ENCODE results near the gene ENTPD2. TPM values are rescaled to one million over a fixed set of nuclear protein-coding genes. Genes with fewer than 3 reads are reported as not detected.

ENTPD2 gene
- total RNA-seq, 1 experiment from 2014 or later = 4.0 TPM

- no peak for TF ChIP-seq CTCF (conservative IDR thresholded peaks at IDR 0.05)
- WGBS (ENCODE audit: extremely low coverage, insufficient read length, low lambda C conversion rate) = no CpG with 5 or more reads among the region's 49 CpGs
- no peak overlapping the region for H3K9ac ChIP-seq (ENCODE audit: extremely low read depth, insufficient read length, low read length)
Observed at GRCh38 chr9:137009938-137010732, 43.7 kb downstream of the ENTPD2 start.

More at GRCh38 chr9:137009938-137010732, 43.7 kb downstream of the ENTPD2 start:
- H3K9me3 Mint-ChIP-seq = peaks cover 10 to 12% of the 10 kb centered on the region in 2 experiments
- Histone ChIP-seq H3K79me1 (ENCODE audit: insufficient read depth, low read depth, low read length, poor library complexity, severe bottlenecking) (no peaks in the 10 kb centered on the region), H2BK5ac (ENCODE audit: insufficient read length, low read length) (no peak overlapping the region), H2BK15ac (ENCODE audit: low read depth, low read length) (no peak overlapping the region), H3K23me2 (ENCODE audit: insufficient read length, low read depth, low read length, poor library complexity, severe bottlenecking) (no peaks in the 10 kb centered on the region), H2BK20ac (ENCODE audit: low read depth, low read length, poor library complexity, severe bottlenecking) (no peak overlapping the region), H3K18ac (ENCODE audit: insufficient read length, low read depth, low read length) (no peak overlapping the region), H3K4me2 (ENCODE audit: insufficient read depth, insufficient read length, low read length) (no peak overlapping the region), H2AFZ (ENCODE audit: low read length) (no peak overlapping the region), H2BK12ac (ENCODE audit: insufficient read length, low read depth, low read length) (no peak overlapping the region), H3K4ac (ENCODE audit: low read depth, low read length) (no peak overlapping the region), H4K91ac (ENCODE audit: insufficient read length, low read depth, low read length) (no peak overlapping the region), H3K27me3 (ENCODE audit: insufficient read depth, low read length) (no peaks in the 10 kb centered on the region), H2BK120ac (ENCODE audit: low read depth, low read length, poor library complexity, severe bottlenecking) (no peak overlapping the region), H4K5ac (ENCODE audit: insufficient read length, low read depth, low read length) (no peak overlapping the region), H3T11ph (ENCODE audit: low read length) (no peak overlapping the region), H2AK5ac (ENCODE audit: insufficient read length, low read length) (no peak overlapping the region), H3K9me3 (ENCODE audit: control insufficient read depth, low read depth, low read length) (no peaks in the 10 kb centered on the region), H3K14ac (ENCODE audit: insufficient read depth, low read length) (no peak overlapping the region), H3K79me2 (ENCODE audit: insufficient read depth, low read length) (no peaks in the 10 kb centered on the region), H3K56ac (ENCODE audit: insufficient read length, low read depth, low read length) (no peak overlapping the region), H3K27ac (ENCODE audit: insufficient read length, low read depth, low read length) (no peak overlapping the region), H3K4me1 (ENCODE audit: insufficient read depth, low read length) (no peaks in the 10 kb centered on the region), H4K8ac (replicated peaks; ENCODE audit: insufficient read length, low read depth, low read length) (no peak overlapping the region), H3K23ac (ENCODE audit: insufficient read length, low read depth, low read length) (no peak overlapping the region), H4K20me1 (ENCODE audit: control insufficient read depth, insufficient read depth, insufficient read length) (peaks cover 2% of the 10 kb centered on the region)
- DNase-seq = no peak
- H3K4me3 Mint-ChIP-seq = no peak overlapping the region
- H3K4me1 Mint-ChIP-seq = no peaks in the 10 kb centered on the region
- H3K36me3 Mint-ChIP-seq (ENCODE audit: insufficient read depth in 1 of 3, low read depth in 3 of 3) = peaks cover 0 to 4% (median 0%) of the 10 kb centered on the region in 3 experiments; a peak in 3 of 7 replicates
- H3K27me3 Mint-ChIP-seq (ENCODE audit: low read depth) = no peaks in the 10 kb centered on the region; the same call in 1 of the 2 replicates
- H3K27ac Mint-ChIP-seq = no peak overlapping the region

Measured in H9 (cell line).